Measurements from ENCODE around the gene SLC22A5.
A peak's percentile ranks its signal among the peaks of the same experiment; 100 is the strongest.

Gene SLC22A5

GRCh38 chr5:132383261-132383660 is 13.8 kb downstream of the SLC22A5 start:
- no peak overlapping the region for H3K27ac ChIP-seq
- no peak for TF ChIP-seq CTCF (conservative IDR thresholded peaks at IDR 0.05)

GRCh38 chr5:132383984-132384383 is 14.5 kb downstream of the SLC22A5 start:
- TF ChIP-seq CTCF (conservative IDR thresholded peaks at IDR 0.05) = no peak
- H3K27ac ChIP-seq = no peak overlapping the region

GRCh38 chr5:132384506-132385050 is 15.1 kb downstream of the SLC22A5 start:
- TF ChIP-seq CTCF (conservative IDR thresholded peaks at IDR 0.05) = no peak
- no peak overlapping the region for H3K27ac ChIP-seq

GRCh38 chr5:132385326-132386105 is 16.0 kb downstream of the SLC22A5 start:
- H3K27ac ChIP-seq = peak overlapping the region; percentile 38; the same call in 1 of the 2 replicates
- TF ChIP-seq CTCF (conservative IDR thresholded peaks at IDR 0.05) = peak; percentile 79

- peak overlapping the region; percentile 68; the same call in 1 of the 2 replicates for H3K27ac ChIP-seq
Measured at GRCh38 chr5:132386644-132387286, 17.3 kb downstream of the SLC22A5 start.

GRCh38 chr5:132387640-132388117 is 18.2 kb downstream of the SLC22A5 start:
- no peak for TF ChIP-seq CTCF (conservative IDR thresholded peaks at IDR 0.05)
- peak overlapping the region; percentile 68 for H3K27ac ChIP-seq

More at GRCh38 chr5:132386644-132387286, 17.3 kb downstream of the SLC22A5 start:
- peak; percentile 67 for TF ChIP-seq CTCF (conservative IDR thresholded peaks at IDR 0.05)

All from VCaP (cell line).